Activated CD4-positive, alpha-beta T cell treated with anti-CD3 and anti-CD28 coated beads for 4 hours (primary cell): ENCODE data around the gene ZDHHC14.

Experiments
- DNase-seq, 2 donors: peaks; one replicate each; pipeline ENCODE4 v3.0.0-alpha.2; 2020

The ZDHHC14 gene

DNA sequence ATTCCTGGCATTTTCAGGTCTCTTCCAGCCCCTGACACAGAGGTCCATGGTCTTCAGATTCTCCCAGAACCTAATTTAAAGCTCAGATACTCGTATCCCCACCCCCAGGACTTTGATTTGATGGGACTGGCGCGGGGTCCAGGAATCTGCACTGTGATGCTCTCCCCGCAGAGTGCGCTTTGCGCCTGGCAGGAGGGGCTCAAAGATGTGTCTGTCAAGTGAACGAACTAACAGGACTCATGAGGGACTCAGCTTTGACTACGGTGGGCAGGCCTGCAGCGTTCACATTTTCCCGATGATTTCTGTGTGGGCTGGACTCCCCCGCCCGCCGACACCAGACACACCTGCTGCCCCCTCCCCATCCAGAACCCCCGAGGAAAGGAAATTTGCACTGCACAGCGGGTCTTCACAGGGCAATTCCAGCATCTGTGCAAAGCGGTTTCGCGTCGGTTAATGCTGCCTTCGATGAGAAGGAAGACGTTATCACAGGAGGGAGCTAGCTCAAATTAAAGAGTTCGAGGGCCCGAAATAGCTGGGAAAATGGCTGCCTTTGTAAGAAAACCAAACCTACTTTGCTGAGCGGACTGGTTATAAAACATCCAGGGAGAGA lies 90.2 kb downstream of the ZDHHC14 start:
- no peak for DNase-seq

GRCh38 chr6:157471895-157472686 lies 91.1 kb downstream of the ZDHHC14 start:
- no peak for DNase-seq

DNA sequence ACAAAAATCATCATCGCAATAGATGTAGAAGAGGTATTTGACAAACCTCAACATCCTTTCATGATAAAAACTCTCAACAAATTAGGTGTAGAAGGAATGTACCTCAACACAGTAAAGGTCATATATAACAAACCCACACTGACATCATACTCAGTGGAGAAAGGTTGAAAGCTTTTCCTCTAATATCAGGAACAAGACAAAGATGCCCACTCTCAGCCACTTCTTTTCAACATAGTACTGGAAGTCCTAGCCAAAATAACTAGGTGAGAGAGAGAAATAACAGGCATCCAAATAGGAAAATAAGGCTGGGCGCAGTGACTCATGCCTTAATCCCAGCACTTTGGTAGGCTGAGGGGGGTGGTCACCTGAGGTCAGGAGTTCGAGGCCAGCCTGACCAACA lies 95.8 kb downstream of the ZDHHC14 start:
- no peak for DNase-seq

- no peak for DNase-seq
These were observed 97.9 kb downstream of the ZDHHC14 start for GRCh38 chr6:157478926-157479325.

DNA sequence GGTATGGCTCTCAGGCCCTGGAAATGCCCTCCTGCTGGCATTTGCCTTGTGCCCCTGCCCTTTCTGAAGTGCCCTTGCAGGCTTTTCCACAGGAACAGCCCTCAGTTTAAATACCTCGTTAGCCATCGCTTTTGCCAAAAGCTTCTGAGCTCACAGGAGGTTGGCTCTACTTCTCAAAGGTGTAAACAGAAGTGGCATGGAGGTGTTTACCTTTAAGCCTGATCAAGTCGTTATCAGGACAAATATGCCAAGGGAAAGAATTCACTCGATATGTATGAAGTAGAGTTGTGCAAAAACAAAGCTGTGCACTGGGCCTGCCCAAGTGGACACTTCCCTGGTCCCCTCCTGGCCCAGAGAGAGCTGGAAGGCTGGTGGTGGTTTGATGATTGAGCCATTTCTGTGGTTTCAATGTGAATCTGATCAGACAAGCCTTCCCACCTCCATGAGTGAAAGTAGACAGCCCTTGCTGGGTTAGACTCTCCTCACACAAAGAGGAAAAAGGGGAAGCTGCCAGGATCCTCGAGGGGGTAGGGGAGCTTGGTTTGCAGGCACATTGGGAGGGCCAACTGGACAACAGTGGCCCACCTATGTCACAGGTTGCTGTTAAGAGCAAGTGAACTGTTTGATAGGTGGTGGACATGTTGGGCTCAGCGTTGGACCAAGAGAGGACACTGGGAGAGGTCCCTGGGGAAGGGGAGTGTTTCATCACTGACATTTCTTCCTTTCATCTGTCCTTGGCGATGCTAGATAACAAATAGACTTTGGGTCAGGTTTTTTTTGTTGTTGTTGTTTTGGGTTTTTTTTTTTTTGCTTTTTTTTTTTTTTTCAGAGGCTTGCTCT lies 98.7 kb downstream of the ZDHHC14 start:
- DNase-seq = no peak

- no peak for DNase-seq
These were observed 100.3 kb downstream of the ZDHHC14 start for GRCh38 chr6:157481189-157481864.

DNA sequence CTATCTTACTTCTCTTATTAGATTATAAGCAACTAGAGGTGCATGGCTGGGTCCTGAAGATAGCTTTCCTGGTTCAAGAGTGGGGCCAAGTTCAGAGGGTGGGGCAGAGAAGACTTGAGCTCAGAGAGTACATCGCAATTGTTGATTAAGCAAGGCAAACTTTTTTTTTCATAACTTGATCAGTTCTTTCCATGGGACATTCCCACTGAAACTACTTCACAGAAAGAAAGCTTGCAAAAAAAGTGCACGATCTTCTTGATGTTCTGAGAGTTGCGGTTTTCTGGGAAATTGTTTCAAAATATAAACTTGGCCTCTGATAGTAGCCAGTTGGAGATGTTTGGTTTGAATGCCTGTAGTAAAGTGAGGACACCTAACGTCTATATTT lies 100.9 kb downstream of the ZDHHC14 start:
- no peak for DNase-seq

- DNase-seq = no peak
These were observed 102.8 kb downstream of the ZDHHC14 start for GRCh38 chr6:157483770-157484169.

DNA sequence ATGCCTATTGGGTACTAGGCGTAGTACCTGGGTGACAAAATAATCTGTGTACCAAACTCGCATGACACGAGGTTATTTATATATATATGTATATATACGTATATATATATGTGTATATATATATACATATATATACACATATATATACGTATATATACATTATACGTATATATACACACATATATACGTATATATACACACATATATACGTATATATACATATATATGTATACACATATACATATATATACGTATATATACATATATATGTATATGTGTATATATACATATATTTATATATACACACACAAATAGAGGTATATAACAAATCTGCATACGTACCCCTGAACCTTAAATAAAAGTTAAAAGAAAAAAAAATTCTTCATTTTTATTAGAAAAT lies 103.2 kb downstream of the ZDHHC14 start:
- DNase-seq = no peak

DNA sequence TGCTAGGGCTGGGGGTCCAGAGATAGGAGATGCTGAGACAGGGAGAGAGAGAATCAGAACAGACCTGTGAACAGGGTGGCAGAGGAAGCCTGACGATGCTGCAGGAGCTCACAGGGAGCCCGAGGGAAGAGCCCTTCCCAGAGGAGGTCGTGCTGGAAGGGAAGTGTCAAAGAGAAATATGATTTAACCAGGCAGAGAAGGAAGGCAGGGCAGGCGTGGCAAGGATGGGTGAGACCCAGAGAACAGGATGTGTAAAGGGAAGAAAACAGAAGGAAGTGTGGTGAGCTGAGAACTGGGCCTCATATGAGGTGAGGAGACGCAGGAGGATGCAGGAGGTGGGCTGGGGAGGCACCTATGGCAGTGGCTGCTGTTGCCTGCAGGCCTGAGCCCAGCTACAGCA lies 105.6 kb downstream of the ZDHHC14 start:
- DNase-seq = no peak

DNA sequence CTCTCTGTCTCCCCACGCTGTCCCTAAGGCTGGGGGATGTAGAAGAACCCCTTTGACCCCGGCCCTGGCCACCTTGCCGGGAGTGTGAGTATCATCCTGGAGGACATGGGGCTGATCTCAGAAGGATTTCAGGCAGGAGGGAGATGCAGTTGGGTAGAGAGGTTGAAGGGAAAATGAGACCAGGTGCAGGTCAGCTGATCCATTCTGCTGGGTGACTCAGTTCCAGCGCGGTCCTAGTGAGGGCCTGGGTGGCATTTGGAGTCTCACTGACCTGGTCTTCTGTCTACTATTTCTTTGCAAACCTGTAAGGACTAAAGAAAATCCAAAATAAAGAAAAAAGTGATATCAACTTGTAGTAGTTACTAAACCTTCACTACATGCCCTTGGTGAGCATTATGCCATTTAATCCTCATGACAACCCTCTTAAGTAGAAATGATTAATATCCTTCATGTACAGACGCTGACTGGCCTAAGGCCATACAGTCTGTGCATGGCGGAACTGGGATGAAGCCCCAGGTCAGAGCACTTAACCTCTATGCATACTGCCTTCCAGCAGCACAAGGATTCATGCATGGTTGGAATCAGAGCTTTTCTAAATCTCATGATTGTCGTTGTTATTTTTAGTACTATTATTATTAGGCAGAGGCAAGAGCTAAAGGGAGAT lies 106.3 kb downstream of the ZDHHC14 start:
- DNase-seq = no peak

DNA sequence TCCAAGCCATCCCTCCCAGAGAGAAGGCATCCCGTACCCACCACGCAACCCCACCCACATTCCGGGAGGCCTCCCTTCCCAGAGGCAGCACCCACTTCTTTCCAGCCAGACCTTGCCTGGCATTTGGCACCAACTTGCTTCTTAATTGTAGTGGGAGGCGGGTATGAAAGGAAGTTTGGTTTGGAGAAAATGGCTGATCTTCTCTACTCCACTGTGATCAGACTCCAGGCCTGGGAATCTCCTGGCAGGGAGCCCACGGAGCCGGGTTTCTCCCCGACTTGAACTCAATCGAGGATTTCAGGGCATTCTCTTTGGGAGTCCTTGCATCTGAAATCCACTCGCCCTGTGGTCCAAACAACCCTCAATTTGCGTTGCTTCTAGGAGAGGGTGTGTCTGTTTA lies 107.1 kb downstream of the ZDHHC14 start:
- no peak for DNase-seq

- no peak for DNase-seq
These were observed 107.7 kb downstream of the ZDHHC14 start for GRCh38 chr6:157488716-157489118.

DNA sequence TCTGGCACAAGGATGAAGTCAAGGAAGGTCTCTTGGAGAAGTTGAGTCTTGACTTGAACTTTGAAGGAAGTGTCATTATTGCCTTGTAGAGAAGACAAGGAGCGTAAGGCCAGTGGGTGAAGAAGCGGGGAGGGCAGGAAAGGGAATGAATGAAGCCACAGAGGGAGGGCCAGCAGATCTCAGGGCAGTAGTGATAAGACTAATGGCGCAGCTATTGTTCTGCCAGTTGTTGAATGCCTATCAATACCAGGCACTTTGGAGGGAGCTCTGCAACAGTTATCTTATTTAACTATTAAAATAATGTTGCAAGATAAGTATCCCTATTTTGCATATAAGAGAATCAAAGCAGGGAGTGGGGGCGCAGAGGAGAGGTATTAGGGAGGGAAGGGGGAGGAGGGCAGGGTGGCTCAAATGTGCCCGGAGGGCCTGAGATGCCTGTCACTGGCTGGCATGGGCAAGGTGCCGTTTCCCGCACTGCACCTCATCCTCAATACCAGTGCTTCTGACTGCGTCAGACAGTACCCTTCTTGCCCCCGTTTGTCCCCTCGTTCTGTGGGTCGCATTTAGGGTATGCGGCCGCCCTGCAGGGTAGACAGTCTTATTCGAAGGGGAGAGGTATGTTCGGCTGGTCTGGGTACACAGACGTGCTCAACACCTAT lies 109.8 kb downstream of the ZDHHC14 start:
- no peak for DNase-seq

DNA sequence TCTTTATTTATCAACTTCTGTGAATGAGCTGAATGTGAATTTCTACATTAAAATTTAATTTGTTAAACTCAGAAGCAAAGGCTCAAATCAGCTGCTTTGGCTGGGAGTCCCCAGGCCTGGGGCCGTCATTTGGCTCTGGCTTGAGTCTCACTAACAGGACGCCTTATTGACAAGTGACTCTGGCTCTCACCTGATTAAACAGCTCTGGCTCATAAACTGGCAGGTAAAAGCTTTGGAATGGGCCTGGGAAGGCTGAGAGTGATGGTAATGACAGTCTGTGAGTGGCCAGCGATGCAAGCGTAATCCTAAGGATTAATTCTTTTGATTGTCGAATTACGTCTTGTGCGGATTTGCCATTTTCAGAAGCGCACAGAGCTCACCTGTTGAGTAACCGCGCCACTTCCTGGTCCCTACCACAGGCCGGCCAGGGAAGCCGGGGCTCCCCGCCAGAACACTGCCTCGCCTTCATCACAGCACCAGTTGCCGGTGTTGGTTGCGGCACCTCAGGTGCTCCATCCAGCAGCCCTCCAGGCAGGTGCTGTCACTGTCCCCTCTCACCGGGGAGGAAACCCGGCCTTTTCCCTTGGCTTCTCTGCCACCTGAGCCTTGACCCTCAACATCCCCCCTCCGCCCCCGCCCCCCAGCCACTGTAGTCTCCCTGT lies 110.7 kb downstream of the ZDHHC14 start:
- DNase-seq = no peak

GRCh38 chr6:157492249-157492648 lies 111.3 kb downstream of the ZDHHC14 start:
- no peak for DNase-seq

GRCh38 chr6:157492741-157493140 lies 111.8 kb downstream of the ZDHHC14 start:
- no peak for DNase-seq

- DNase-seq = no peak
These were observed 112.2 kb downstream of the ZDHHC14 start for GRCh38 chr6:157493173-157493572.

DNA sequence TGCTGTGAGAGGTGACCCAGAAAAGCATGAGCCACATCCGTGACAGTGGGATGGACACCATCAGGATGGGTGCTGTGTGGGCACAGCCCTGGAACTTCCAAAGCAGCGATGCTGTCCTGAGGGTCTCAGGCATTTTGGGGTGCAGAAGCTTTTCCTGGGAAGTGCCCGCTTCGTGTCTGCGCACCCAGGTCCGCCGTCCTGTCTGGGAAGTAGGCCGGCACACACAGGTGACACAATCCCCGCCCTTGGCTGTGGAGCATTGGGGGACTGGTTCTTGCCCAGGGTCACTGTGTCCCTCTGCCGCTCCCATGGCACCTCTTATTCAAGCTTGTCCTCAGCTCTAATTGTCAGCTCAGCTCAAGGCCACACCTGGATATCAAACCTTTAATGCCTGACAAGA lies 112.6 kb downstream of the ZDHHC14 start:
- no peak for DNase-seq

DNA sequence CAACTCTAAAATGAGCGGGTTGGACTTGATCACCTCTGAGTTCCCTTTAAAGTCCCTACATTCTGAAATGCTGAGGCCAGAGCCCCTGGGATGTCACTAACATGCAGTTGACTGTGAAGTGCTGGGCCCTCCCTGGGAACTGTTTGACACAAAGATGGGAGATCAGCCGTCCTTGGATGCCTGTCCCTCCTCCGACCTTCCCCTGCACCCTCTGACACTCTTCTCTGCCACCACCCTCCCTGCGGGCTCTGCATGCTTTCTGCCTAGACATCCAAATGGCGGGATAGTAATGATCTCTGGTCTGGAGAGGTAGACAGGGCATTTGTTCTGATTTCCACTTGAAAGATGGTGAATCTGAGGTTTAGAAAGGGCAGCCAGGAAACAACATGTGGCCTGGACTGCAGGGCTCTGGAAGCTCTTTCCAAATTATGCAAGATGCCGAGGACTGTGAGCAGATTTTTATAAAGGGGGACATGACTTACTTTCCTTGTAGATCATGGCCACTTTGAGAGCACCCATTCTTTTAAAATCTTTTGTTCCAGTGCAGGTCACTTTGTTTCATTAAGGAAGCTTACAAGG lies 113.2 kb downstream of the ZDHHC14 start:
- no peak for DNase-seq

DNA sequence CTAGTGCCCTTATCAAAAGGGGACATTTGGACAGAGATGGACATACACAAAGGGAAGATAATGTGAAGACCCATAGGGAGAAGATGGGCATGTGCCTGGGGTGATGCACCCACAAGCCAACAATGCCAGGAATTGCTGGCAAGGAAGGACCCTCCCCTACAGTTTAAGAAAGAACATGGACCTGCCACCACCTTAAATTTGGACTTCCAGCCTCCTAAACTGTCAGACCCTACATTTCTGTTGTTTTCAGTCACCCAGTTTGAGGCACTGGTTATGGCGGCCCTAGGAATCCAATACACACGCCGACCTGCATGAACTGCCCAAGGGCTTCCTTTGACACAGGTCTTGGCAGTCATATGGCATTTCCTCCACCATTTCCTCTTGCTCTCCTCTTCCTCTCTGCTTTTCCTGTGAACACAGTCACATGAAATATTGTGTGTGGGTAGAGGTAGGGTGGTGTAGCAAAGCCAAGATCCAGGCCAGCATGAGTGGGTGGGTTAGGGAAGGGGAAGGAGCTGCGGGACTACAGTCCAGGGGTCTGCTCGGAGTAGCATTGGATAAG lies 115.6 kb downstream of the ZDHHC14 start:
- no peak for DNase-seq
